A673 (cell line): ENCODE results near the gene GRHL1. TPM values are rescaled to one million over a fixed set of nuclear protein-coding genes. Genes with fewer than 3 reads are reported as not detected.
"Not testable (repeated sequence)": the region's sequence is repeated elsewhere in the genome, so short reads cannot be mapped to it uniquely, and the experiment has no call there.

Source experiments
- BruUV-seq: library from RNA; stranded (reverse); fragments of 400-500 nt; replicated peaks from 2 replicates; lab custom pipeline; 2021; lab: Mats Ljungman, UMichigan
- CTCF ChIA-PET: fragments of 300-600 bp; sonication (Branson Sonifier 250); formaldehyde crosslinking; loops from one replicate; lab custom pipeline; 2022; ENCODE audit warnings: antibody characterized with exemption; lab: Charles Lee
- POLR2A ChIA-PET: fragments of 300-600 bp; sonication (Branson Sonifier 250); formaldehyde crosslinking; loops from one replicate; lab custom pipeline; 2022; ENCODE audit warnings: antibody characterized with exemption; ENCODE audit not compliant: low non-redundant PET; lab: Charles Lee
- DNase-seq: peaks from one replicate; pipeline ENCODE4 v3.0.0-alpha.2; 2015; ENCODE audit warnings: low spot score
- H3K27ac ChIP-seq: fragments of 200-600 bp; sonication (generic); 2 replicates; pipeline ENCODE4 v1.5.1; 2016; ENCODE audit warnings: mixed run types, low read depth, mild to moderate bottlenecking, mixed read lengths, antibody characterized with exemption, low read length; ENCODE audit not compliant: poor library complexity, severe bottlenecking
- H3K27me3 ChIP-seq: fragments of 200-600 bp; sonication (generic); replicated peaks from 2 replicates; pipeline ENCODE4 v1.6.1; 2017; ENCODE audit warnings: mixed run types, low read depth, mild to moderate bottlenecking, mixed read lengths, antibody characterized with exemption, low read length; ENCODE audit not compliant: insufficient read depth, poor library complexity
- H3K36me3 ChIP-seq: fragments of 200-600 bp; sonication (generic); 2 replicates; pipeline ENCODE4 v1.6.1; 2016; ENCODE audit warnings: mixed run types, mild to moderate bottlenecking, mixed read lengths, antibody characterized with exemption, low read length; ENCODE audit not compliant: insufficient read depth, poor library complexity, severe bottlenecking
- H3K4me1 ChIP-seq: fragments of 200-600 bp; sonication (generic); 2 replicates; pipeline ENCODE4 v1.6.1; 2017; ENCODE audit warnings: mixed run types, mild to moderate bottlenecking, mixed read lengths, antibody characterized with exemption, low read length; ENCODE audit not compliant: insufficient read depth, poor library complexity, severe bottlenecking
- H3K4me3 ChIP-seq: fragments of 200-600 bp; sonication (generic); 2 replicates; pipeline ENCODE4 v1.5.1; 2016; ENCODE audit warnings: low read depth, mixed run types, mild to moderate bottlenecking, mixed read lengths, low read length; ENCODE audit not compliant: poor library complexity, severe bottlenecking
- H3K9me3 ChIP-seq: fragments of 200-600 bp; sonication (generic); 2 replicates; pipeline ENCODE4 v1.6.1; 2016; ENCODE audit warnings: mixed run types, low read depth, mild to moderate bottlenecking, mixed read lengths, antibody characterized with exemption, low read length; ENCODE audit not compliant: poor library complexity, severe bottlenecking
- CTCF ChIP-seq: fragments of 300-800, 200-600 bp; sonication (generic); conservative IDR thresholded peaks from 2 replicates; pipeline ENCODE4 v1.5.1; 2017; ENCODE audit warnings: low read depth, mild to moderate bottlenecking, antibody characterized with exemption, low read length, moderate library complexity, mixed read lengths
- EZH2 ChIP-seq: fragments of 200-600 bp; sonication (generic); IDR thresholded peaks from 2 replicates; pipeline ENCODE4 v1.6.1; 2017; ENCODE audit warnings: borderline replicate concordance, low read depth, mild to moderate bottlenecking, mixed read lengths, antibody characterized with exemption, low read length; ENCODE audit not compliant: poor library complexity, severe bottlenecking
- intact Hi-C: fragments of 100-400 bp; cut with micrococcal nuclease; formaldehyde crosslinking; loops from one replicate; pipeline ENCODE4 v1.10.0; 2022; ENCODE audit not compliant: unreplicated experiment
- total RNA-seq: library from RNA; stranded (reverse); gene quantifications from 2 replicates; pipeline ENCODE4 v1.2.3, GENCODE V29; 2021

The GRHL1 gene
- total RNA-seq, 1 experiment from 2014 or later: 0.13 TPM

- Histone ChIP-seq H3K27me3 (no peaks in the 10 kb centered on the region), H3K4me3 (no peak overlapping the region), H3K36me3 (no peaks in the 10 kb centered on the region), H3K4me1 (peaks cover 13% of the 10 kb centered on the region), H3K27ac (no peak overlapping the region), H3K9me3 (no peaks in the 10 kb centered on the region)
- ChIA-PET POLR2A (no interaction called here), CTCF (no interaction called here)
- DNase-seq: no peak
- no TSS peak for BruUV-seq
- TF ChIP-seq EZH2: no peak
- TF ChIP-seq CTCF: no peak
- intact Hi-C loops: no loop called here
These were observed 63.1 kb downstream of the GRHL1 start for GRCh38 chr2:10014418-10015190.

DNA sequence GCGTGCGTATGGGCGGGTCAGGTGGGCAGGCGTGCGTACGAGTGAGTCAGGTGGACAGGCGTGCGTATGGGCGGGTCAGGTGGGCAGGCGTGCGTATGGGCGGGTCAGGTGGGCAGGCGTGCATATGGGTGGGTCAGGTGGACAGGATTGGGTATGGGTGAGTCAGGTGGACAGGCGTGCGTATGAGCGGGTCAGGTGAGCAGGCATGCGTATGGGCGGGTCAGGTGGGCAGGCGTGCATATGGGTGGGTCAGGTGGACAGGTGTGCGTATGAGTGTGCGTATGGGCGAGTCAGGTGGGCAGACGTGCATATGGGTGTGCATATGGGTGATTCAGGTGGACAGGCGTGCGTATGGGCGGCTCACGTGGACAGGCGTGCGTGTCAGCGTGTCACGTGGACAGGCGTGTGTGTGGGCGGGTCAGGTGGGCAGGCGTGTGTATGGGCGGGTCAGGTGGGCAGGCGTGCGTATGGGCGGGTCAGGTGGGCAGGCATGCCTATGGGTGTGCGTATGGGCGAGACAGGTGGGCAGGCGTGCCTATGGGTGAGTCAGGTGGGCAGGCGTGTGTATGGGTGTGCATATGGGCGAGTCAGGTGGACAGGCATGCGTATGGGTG is 64.0 kb downstream of the GRHL1 start:
- DNase-seq, POLR2A ChIA-PET, H3K4me3 ChIP-seq, H3K27ac ChIP-seq, H3K9me3 ChIP-seq, H3K27me3 ChIP-seq, BruUV-seq, H3K36me3 ChIP-seq, CTCF ChIA-PET, intact Hi-C loops: not testable (repeated sequence)
- peaks cover 13% of the 10 kb centered on the region for H3K4me1 ChIP-seq

GRCh38 chr2:10016001-10016801 is 64.7 kb downstream of the GRHL1 start:
- H3K4me1 ChIP-seq: peaks cover 13% of the 10 kb centered on the region
- no peaks in the 10 kb centered on the region for H3K27me3 ChIP-seq
- no peak for DNase-seq
- ChIA-PET POLR2A (no interaction called here), CTCF (interaction anchor here (1.1 kb wide), 1 partner anchor 31 kb away, joined by 9 read pairs; no protein-coding TSS in a partner anchor)
- no peak overlapping the region for H3K4me3 ChIP-seq
- no peak overlapping the region for H3K27ac ChIP-seq
- H3K9me3 ChIP-seq: no peaks in the 10 kb centered on the region
- intact Hi-C loops: no loop called here
- TF ChIP-seq CTCF (no peak), EZH2 (no peak)
- H3K36me3 ChIP-seq: no peaks in the 10 kb centered on the region
- no TSS peak for BruUV-seq
